GM21619 (cell line): Measurements from ENCODE around the gene POLR2E.

ENCODE experiments used
- ATAC-seq: cut with Tn5 transposase; IDR thresholded peaks from one replicate; pipeline ENCODE4 v1.9.1; 2021; ENCODE audit not compliant: unreplicated experiment

POLR2E gene

GRCh38 chr19:1098177-1099051 lies 3.2 kb upstream of the POLR2E start:
- ATAC-seq = no peak

DNA sequence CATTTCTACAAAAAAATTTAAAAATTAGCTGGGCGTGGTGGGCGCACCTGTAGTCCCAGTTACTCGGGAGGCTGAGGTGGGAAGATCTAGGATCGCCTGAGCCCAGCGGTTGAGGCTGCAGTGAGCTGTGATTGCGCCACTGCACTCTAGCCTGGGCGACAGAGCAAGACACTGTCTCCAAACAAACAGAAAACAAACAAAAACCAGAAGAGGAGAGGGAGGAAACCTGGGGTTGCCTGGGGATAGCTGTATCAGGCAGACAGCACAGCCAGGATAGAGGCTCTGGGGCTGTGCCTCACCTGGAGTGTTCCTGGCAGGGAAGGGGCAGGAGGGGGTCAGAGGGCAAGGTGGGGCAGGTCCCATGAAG lies 2.6 kb upstream of the POLR2E start:
- ATAC-seq = no peak

GRCh38 chr19:1094655-1094977 lies 559 bp downstream of the POLR2E start:
- no peak for ATAC-seq

DNA sequence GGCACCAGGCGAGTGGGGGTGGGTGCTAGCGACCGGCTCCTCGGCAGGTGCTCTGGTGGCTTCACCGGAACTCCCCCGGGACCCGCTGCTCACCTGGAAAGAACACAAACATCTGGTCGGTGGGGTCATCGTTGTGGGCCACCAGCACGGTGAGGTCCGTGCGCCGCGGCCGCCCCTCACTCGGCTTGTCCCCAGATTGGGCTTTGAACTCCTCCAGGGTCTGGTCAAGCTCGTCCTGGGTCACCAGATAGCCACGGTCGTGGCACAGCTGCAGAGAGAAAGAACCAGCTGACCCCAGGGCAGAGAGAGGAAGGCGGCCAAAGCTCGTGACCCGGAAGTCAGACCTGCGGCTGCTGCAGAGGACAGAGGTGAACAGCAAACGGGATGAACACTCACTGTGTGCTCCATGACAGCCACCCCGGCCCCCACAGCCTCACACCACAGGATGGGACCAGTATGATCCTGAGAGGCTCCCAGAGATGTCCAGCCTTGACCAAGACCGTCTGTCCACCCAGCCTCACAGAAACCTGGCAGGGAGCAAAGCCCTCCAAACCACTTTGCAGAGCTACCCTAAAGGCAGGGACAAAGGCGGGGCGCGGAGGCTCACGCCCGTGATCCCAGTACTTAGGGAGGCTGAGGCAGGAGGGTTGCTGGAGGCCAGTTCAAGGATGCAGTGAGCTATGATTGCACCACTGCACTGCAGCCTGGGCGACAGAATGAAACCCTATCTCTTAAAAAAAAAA lies 1.2 kb downstream of the POLR2E start:
- no peak for ATAC-seq

GRCh38 chr19:1093330-1093729 lies 1.8 kb downstream of the POLR2E start:
- no peak for ATAC-seq

- ATAC-seq = no peak
These were observed 3.5 kb downstream of the POLR2E start for GRCh38 chr19:1091544-1092175.

DNA sequence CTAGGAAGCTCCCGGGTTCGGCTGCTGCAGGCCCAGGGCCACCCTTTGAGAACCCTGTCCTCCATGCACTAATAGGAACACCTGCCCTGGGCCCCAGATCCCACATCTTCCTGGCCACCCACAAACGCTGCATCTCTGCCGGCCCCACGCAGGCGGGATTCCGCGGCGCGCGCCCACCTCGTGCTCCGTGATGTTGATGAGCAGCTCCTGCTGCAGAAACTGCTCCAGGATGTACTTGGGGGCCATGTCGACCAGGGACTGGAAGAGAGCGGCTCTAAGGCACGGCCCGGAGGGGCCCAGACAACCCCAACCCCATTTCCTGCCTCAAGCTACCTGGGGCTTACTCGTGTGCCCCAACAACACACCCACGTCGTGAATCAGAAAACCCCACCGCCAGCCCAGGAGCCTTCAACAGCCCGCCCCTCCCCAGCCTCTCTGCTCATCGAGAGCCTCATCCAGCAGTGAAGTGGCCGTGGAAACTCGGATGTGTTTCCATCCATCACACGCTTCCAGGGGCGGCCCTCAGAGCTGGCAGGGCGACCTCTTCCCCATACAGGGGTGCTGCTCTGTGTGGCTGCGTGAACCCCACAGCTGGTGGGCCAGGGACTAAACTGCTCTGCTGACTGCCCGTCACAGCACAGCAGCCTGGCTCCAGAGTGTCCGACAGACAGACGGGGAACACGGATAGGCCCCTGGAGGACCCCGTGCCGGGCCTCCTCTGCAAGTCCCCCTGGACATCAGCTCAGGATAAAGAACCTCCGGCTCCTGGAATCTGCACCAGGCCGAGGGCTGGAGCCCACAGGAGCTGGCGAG lies 4.2 kb downstream of the POLR2E start:
- ATAC-seq = no peak

- no peak for ATAC-seq
These were observed 5.3 kb downstream of the POLR2E start for GRCh38 chr19:1089891-1090290.

DNA sequence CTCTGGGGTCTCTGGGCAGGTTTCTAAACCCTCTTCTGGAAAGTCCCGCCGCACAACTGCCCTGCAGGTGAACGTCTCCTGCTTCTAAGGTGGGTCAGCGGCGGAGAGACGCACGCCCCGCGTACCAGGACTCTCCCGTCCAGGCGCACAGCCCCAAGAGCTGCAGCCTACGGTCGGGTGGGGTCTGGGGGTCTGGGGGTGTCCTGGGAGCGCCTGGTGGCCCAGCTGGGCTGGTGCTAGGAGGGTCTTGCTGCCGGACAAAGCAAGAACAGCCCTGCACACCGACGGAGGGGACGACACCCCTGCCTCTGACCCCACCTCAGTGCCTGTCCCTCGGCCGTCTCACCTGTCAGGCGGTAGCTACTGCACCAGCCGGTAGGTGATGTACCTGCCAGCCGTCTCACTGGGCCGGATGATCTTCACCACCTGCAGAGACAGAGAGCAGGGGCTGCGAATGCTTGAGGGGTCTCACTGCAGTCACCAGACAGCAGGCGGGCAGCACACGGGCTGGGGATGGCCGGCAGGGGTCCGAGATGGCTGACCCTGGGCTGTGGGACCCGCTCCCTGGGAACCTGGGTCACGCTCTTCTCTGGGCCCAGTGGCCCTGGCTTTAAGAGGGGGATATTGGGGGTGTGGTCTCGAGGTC lies 5.9 kb downstream of the POLR2E start:
- no peak for ATAC-seq

DNA sequence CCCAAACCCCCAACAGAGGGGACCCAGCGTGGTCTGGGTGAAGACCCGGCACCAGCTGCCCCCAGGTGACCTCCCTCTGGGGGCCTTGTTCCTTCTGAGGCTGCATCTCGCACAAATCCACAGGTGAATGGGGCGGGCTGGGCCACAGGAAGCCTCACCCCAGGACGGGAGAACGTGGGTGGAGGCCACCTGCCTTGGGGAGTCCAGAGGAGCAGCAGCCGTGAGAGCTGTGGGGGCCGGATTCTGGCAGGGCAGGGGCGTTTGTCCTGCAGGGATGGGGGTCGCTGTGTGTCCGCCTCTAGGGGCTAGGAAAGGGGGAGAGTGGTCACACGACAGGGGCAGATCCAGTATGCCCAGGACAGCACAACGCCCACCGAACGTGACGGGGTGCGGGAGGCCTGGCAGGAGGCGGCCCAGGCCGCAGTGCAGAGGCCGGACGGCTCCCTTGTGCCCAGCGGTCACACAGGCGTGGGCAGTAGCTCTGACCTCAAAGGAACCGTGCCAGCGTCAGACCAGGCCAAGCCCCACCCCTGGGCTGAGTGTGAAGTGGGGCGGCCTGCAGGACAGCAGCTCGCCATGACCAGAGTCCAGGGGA lies 6.7 kb downstream of the POLR2E start:
- no peak for ATAC-seq

- ATAC-seq = no peak
These were observed 7.3 kb downstream of the POLR2E start for GRCh38 chr19:1087813-1088415.

DNA sequence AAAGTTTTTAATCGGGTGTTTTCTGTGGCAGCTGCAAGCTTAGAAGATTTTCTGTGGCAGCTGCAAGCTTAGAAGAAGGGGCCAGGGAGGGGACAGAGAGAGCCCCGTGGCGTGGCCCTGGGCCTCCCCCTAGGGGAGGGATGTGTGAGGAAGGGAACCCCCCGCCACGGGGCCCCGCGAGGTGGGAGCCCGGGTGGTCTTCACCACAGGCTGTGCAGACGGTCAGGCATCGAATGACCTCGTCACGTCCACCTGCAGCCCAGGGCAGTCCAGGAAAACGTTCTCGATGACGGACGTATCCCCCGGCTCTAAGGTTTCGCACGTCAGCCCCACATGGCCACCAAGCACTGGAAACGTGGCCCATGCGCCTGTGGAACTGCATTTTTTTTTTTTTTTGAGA lies 8.6 kb downstream of the POLR2E start:
- no peak for ATAC-seq

GRCh38 chr19:1085676-1086442 lies 9.3 kb downstream of the POLR2E start:
- no peak for ATAC-seq

- no peak for ATAC-seq
These were observed 10.0 kb downstream of the POLR2E start for GRCh38 chr19:1085053-1085658.

- ATAC-seq = no peak
These were observed 10.9 kb downstream of the POLR2E start for GRCh38 chr19:1084024-1084868.

DNA sequence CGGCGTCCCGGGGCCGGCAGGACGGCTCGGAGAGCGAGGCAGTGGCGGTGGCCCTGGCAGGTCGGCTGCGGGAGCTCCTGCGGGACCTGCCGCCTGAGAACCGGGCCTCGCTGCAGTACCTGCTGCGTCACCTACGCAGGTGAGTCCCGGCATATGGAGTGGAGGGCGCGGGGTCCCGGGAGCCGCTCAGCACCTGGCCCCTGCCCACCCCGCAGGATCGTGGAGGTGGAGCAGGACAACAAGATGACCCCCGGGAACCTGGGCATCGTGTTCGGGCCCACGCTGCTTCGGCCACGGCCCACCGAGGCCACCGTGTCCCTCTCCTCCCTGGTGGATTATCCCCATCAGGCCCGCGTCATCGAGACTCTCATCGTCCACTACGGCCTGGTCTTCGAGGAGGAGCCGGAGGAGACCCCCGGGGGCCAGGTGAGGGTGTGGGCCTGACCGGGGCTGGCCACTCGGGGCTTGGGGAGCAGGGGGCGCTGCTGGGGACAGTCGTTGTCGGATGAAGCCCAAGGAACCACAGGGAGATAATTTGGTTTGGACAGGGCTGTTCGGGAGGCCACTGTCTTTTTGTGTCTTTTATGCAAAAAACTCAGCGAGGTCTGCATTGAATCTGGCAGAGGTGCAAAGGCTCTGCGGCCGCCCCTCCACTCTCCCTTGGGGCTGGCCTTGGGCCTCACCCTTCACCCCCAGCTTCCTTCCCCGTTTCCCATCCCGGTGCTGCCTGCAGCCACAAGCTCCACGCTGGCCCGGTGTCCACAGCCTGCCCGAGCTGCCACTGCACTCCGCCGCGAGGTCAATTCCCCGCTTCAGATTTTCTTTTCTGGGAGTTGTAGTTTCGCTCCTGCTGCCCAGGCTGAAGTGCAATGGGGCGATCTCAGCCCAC lies 12.0 kb downstream of the POLR2E start:
- ATAC-seq = no peak
